Natural killer cell (primary cell): ENCODE data around the gene BUD23. TPM values are rescaled to one million over a fixed set of nuclear protein-coding genes. Genes with fewer than 3 reads are reported as not detected.
"Not testable (repeated sequence)": the region's sequence is repeated elsewhere in the genome, so short reads cannot be mapped to it uniquely, and the experiment has no call there.

Source experiments
- ATAC-seq, 3 donors: fragments of 150-1000 bp in 2 of 3; fragments of 200-7000 bp in 1 of 3; cut with Tn5 transposase; 1 replicate in 1 of 3; 2 replicates in 2 of 3; pipeline ENCODE4 v1.10.0; 2021; ENCODE audit warnings: mild to moderate bottlenecking in 2 of 3, moderate library complexity in 2 of 3
- DNase-seq, 2 donors: peaks; one replicate each; pipeline versions ENCODE4 v3.0.0 to v3.0.0-alpha.2; 2013 to 2021; ENCODE audit warnings: mixed read lengths in 1 of 2
- H3K27ac ChIP-seq: one replicate; pipeline ENCODE4 v1.5.1; 2013; ENCODE audit warnings: mild to moderate bottlenecking, low read length
- H3K27me3 ChIP-seq: one replicate; pipeline ENCODE4 v1.6.1; 2013; ENCODE audit warnings: low read length; ENCODE audit not compliant: control insufficient read depth, insufficient read depth
- H3K36me3 ChIP-seq: one replicate; pipeline ENCODE4 v1.6.1; 2013; ENCODE audit warnings: low read length; ENCODE audit not compliant: control insufficient read depth, insufficient read depth
- H3K4me1 ChIP-seq: one replicate; pipeline ENCODE4 v1.6.1; 2013; ENCODE audit warnings: low read length; ENCODE audit not compliant: control insufficient read depth, insufficient read depth
- H3K4me3 ChIP-seq: one replicate; pipeline ENCODE4 v1.5.1; 2013; ENCODE audit warnings: low read length
- H3K9me3 ChIP-seq: one replicate; pipeline ENCODE4 v1.6.1; 2013; ENCODE audit warnings: low read length; ENCODE audit not compliant: control insufficient read depth, insufficient read depth
- H3K27ac Mint-ChIP-seq, 2 donors: one replicate each; pipeline ENCODE4 v1.8.0; 2022; ENCODE audit warnings: mild to moderate bottlenecking in 2 of 2, mixed read lengths in 2 of 2, moderate library complexity in 1 of 2
- H3K27me3 Mint-ChIP-seq, 2 donors: one replicate each; pipeline ENCODE4 v1.8.0; 2022; ENCODE audit warnings: low read depth in 2 of 2, mixed read lengths in 2 of 2
- H3K36me3 Mint-ChIP-seq: one replicate; pipeline ENCODE4 v1.8.0; 2022; ENCODE audit warnings: mixed read lengths
- H3K4me1 Mint-ChIP-seq, 2 donors: one replicate each; pipeline ENCODE4 v1.8.0; 2022; ENCODE audit warnings: mixed read lengths in 2 of 2
- H3K4me3 Mint-ChIP-seq: one replicate; pipeline ENCODE4 v1.8.0; 2022; ENCODE audit warnings: mild to moderate bottlenecking, moderate library complexity, mixed read lengths
- H3K9me3 Mint-ChIP-seq, 2 donors: one replicate each; pipeline ENCODE4 v1.8.0; 2022; ENCODE audit warnings: mixed read lengths in 2 of 2
- CTCF ChIP-seq: fragments of 200-600 bp; IDR thresholded peaks from one replicate; pipeline ENCODE4 v1.8.0; 2022; ENCODE audit warnings: antibody characterized with exemption
- WGBS: methylation state at CpG from one replicate; pipeline ENCODE4 v1.1.7; 2013; ENCODE audit warnings: missing lambda C conversion rate; ENCODE audit not compliant: insufficient coverage; 5-methylcytosine and 5-hydroxymethylcytosine counted together
- intact Hi-C: fragments of 100-400 bp; cut with micrococcal nuclease; formaldehyde crosslinking; loops from one replicate; pipeline ENCODE4 v1.14.2; 2022
- total RNA-seq, 4 donors: library from RNA; stranded (reverse); fragments of 120-200 nt in 1 of 4; gene quantifications; one replicate each; pipeline versions ENCODE4 v1.2.3 to v1.2.4, GENCODE V29; 2013 to 2022

The BUD23 gene
- total RNA-seq, 3 donors from 2014 or later (not counting 1 experiment from before 2014, with no cell fraction given) = 93.1 to 101 (median 94.2) TPM

- H3K4me1 ChIP-seq = peaks cover 5% of the 10 kb centered on the region
- no peaks in the 10 kb centered on the region for H3K36me3 ChIP-seq
- no peaks in the 10 kb centered on the region for H3K9me3 ChIP-seq
- no peak overlapping the region for H3K4me3 ChIP-seq
- H3K27ac ChIP-seq = no peak overlapping the region
- no peak for TF ChIP-seq CTCF
- peaks cover 21% of the 10 kb centered on the region for H3K27me3 ChIP-seq
- no peak overlapping the region for H3K4me3 Mint-ChIP-seq
- DNase-seq = no peak
- no peaks in the 10 kb centered on the region for H3K9me3 Mint-ChIP-seq
- 33% methylated on average over 8 of the region's 9 CpGs for WGBS
- no peak overlapping the region for H3K27ac Mint-ChIP-seq
- intact Hi-C loops = no loop called here
- H3K4me1 Mint-ChIP-seq = peaks cover 0 to 16% of the 10 kb centered on the region in 2 donors
- ATAC-seq = no peak
- H3K27me3 Mint-ChIP-seq = peaks cover 44 to 53% of the 10 kb centered on the region in 2 donors
- H3K36me3 Mint-ChIP-seq = no peaks in the 10 kb centered on the region
Observed at GRCh38 chr7:73649576-73649975, 33.8 kb upstream of the BUD23 start.

GRCh38 chr7:73650524-73650923 lies 32.9 kb upstream of the BUD23 start:
- H3K27ac ChIP-seq = no peak overlapping the region
- 44% methylated on average over 5 of the region's 5 CpGs for WGBS
- Mint-ChIP-seq H3K36me3 (no peaks in the 10 kb centered on the region), H3K4me1 (peaks cover 0 to 16% of the 10 kb centered on the region in 2 donors), H3K9me3 (no peaks in the 10 kb centered on the region), H3K4me3 (no peak overlapping the region), H3K27me3 (peaks cover 44 to 52% of the 10 kb centered on the region in 2 donors), H3K27ac (no peak overlapping the region)
- no peak for TF ChIP-seq CTCF
- H3K4me1 ChIP-seq = peaks cover 5% of the 10 kb centered on the region
- peaks cover 21% of the 10 kb centered on the region for H3K27me3 ChIP-seq
- intact Hi-C loops = no loop called here
- H3K36me3 ChIP-seq = no peaks in the 10 kb centered on the region
- no peak for DNase-seq
- H3K4me3 ChIP-seq = no peak overlapping the region
- H3K9me3 ChIP-seq = no peaks in the 10 kb centered on the region
- ATAC-seq = no peak

GRCh38 chr7:73652541-73652949 lies 30.9 kb upstream of the BUD23 start:
- H3K27ac Mint-ChIP-seq = no peak overlapping the region
- no peaks in the 10 kb centered on the region for H3K9me3 Mint-ChIP-seq
- Histone ChIP-seq H3K4me3 (no peak overlapping the region), H3K9me3 (no peaks in the 10 kb centered on the region), H3K4me1 (peaks cover 5% of the 10 kb centered on the region), H3K27me3 (peaks cover 15% of the 10 kb centered on the region), H3K36me3 (no peaks in the 10 kb centered on the region), H3K27ac (no peak overlapping the region)
- 87% methylated on average over 10 of the region's 11 CpGs for WGBS
- H3K4me3 Mint-ChIP-seq = no peak overlapping the region
- H3K27me3 Mint-ChIP-seq = peaks cover 36 to 41% of the 10 kb centered on the region in 2 donors
- H3K36me3 Mint-ChIP-seq = no peaks in the 10 kb centered on the region
- DNase-seq (no peak), ATAC-seq (no peak)
- H3K4me1 Mint-ChIP-seq = peaks cover 0 to 16% of the 10 kb centered on the region in 2 donors
- no peak for TF ChIP-seq CTCF
- intact Hi-C loops = no loop called here

- H3K36me3 ChIP-seq, H3K27ac ChIP-seq, H3K4me3 Mint-ChIP-seq, DNase-seq, H3K4me1 ChIP-seq, H3K9me3 ChIP-seq, ATAC-seq, H3K4me1 Mint-ChIP-seq, intact Hi-C loops, H3K27ac Mint-ChIP-seq, H3K4me3 ChIP-seq, H3K36me3 Mint-ChIP-seq, H3K27me3 ChIP-seq, H3K9me3 Mint-ChIP-seq: not testable (repeated sequence)
- peaks cover 19 to 24% of the 10 kb centered on the region in 2 donors for H3K27me3 Mint-ChIP-seq
- WGBS = 87% methylated on average over 3 of the region's 4 CpGs
Observed at GRCh38 chr7:73655309-73655708, 28.1 kb upstream of the BUD23 start.
